ENCODE data around the gene SRSF2.

SRSF2 gene, protein sequence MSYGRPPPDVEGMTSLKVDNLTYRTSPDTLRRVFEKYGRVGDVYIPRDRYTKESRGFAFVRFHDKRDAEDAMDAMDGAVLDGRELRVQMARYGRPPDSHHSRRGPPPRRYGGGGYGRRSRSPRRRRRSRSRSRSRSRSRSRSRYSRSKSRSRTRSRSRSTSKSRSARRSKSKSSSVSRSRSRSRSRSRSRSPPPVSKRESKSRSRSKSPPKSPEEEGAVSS

DNA sequence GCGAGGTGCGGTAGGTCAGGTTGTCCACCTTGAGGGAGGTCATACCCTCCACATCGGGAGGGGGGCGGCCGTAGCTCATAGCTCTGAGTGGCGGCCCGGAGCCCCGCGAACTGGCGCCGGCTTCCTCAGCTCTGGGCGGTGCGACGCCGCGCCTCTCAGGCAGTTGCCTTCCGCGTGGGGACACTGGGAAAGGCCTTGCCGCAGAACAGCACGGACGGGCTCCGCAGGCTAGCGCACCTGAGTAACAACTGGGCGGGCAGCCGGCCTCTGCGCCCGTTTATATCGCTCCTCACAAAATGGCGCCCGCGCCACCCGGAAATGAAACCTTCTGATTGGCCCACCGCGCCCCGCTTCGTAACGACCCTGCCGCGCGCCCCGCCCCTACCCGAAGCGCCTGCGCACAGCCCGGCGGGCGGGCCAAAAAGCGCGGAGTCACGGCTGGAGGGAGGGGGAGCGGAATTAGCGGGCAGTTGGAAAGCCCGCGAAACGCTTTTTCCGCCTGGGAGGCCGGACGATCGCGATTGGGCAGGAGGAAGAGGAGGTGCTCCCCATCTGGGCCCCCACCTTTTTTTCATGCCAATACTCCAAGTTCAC lies at the start of gene SRSF2:
TSS of gene SRSF2 (minus strand) at position 250 of the 594 bp plus-strand sequence. CDS start at position 79, 171 bp downstream.
- in situ Hi-C loops (cut with HindIII; ENCODE audit: low sequenced_read_pairs), result loop anchor here (25.0 kb wide), 1 partner anchor 425 kb away; no protein-coding TSS in a partner anchor

DNA sequence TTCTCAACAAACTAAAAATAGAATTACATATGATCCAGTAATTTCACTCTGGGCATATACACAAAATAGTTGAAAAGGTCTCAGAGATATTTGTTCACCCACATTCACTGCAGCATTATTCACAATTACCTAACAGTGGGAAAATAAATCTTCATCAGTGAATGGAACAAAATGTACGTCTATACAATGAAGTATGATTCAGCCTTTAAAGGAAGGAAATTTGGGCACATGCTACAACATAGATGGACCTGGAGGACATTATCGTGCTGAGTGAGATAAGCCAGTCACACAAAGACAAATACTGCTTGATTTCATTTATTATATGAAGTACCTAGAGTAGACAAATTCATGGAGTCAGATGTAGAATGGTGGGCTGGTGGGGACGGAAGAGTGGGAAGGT lies 47.8 kb upstream of the SRSF2 start:
- in situ Hi-C loops (cut with HindIII; ENCODE audit: low sequenced_read_pairs), result no loop called here

DNA sequence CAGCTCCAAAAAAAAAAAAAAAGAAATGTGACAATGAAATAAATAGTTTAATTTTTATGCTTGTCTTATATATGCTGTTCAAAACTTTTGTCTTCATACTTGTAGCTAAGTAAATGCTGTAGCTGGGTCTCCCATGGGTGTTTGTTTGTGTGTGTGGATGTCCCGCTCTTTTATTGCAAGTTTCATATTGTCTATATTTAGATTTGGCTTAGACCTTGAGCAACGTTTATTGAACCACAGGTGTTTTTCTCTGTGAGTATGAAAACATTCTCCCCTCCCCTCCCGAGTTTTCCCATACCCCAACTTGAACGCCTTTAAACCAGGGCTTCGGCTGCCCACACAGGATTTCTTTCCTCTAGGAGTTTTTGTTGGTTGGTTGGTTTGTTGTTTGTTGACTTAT lies 46.0 kb upstream of the SRSF2 start:
- in situ Hi-C loops (cut with HindIII; ENCODE audit: low sequenced_read_pairs), result no loop called here

DNA sequence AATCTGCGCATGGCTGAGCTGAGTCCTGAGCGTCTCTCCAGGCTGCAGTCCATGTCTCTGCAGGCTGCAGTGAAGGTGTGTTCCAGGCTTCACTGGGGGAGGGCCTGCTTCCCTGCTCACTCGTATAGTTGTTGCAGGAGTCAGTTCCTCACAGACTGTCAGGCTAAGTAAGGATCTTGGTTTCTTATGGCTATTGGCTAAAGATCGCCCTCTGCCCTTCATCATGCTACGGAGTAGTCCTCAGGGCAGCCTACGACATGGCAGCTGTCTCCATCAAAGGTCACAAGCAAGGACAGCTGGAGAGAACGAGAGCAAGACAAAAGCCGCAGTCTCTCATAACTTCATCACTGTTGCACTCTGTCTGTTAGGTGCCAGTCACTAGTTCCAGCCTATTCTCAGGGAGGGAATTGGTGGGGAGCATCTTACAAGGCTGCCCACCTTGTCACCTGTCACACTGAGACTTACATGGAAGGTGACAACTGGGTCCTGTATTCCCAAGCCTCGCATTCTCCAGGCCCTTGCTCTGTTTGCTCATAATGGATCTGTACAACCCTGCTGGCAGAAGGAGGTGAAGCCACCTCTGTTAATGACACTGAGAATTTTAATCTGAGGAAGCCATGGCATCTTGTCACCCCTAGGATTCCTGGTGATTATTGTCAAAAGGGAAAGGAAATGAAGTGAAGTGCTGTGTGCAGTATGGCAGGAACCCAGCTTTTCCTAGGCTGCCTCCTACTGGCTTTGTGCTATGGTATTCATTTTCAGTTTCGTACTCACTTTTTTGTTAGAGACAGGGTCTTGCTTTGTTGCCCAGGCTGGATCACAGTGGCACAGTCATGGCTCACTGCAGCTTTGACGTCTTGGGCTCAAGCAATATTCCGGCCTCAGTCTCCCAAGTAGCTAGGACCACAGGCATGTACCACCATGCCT lies 44.2 kb upstream of the SRSF2 start:
- in situ Hi-C loops (cut with HindIII; ENCODE audit: low sequenced_read_pairs), result no loop called here

DNA sequence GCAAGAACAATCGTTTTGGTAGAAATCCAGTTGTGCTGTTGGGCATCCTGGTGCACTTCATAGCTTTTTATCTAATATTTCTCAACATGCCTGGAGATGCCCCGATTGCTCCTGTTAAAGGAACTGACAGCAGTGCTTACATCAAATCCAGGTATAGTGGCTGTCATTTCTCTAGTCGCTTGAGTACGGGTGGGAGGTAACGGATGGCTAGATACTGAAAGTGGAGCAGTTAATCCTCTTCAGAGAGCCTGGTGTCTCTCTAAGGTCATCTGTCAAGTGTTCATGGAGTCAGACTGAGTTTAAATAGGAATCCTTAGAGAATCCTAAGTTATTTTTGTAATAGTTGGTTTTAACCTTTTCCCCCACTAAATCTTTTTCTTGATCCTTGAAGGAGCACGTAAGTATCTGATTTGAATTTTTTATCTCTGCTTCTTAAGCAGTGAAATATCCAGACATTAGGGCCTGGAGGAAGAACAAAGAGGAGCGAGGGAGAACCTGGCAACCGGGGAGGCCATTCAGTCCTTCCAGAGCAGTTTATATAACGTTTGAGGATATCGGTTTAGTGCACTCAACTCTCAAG lies 38.0 kb upstream of the SRSF2 start:
- in situ Hi-C loops (cut with HindIII; ENCODE audit: low sequenced_read_pairs), result no loop called here

DNA sequence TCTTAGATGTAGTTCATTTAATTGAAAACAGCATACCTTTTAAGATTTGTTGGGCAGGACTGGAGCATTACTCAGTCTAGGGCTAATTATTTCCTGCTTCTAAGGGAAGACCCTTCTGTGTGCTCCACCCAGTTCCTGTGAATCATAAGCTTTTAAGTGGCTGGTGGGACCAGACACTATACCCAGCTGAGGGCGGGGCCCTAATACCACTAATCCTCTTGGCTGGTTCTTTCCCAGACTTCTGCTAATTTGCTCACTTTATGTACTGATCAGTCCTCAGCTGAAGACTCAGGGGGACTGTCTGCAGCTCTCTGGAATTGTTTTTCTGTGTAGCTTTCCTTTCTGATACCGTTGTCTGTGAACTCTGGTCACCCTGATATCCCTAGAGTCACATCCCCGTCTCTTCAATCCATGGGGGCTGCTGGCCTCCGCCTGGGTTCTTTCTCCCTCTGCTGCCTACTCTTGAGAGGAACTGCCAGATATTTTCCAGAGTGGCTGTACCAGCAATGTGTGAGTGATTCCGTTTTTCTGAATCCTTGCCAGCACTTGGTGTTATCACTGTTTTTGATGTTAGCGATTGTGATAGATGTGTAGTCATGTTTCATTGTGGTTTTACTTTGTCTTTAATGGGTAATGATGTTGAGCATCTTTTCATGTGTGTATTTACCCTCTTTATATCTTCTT lies 35.9 kb upstream of the SRSF2 start:
- in situ Hi-C loops (cut with HindIII; ENCODE audit: low sequenced_read_pairs), result no loop called here

DNA sequence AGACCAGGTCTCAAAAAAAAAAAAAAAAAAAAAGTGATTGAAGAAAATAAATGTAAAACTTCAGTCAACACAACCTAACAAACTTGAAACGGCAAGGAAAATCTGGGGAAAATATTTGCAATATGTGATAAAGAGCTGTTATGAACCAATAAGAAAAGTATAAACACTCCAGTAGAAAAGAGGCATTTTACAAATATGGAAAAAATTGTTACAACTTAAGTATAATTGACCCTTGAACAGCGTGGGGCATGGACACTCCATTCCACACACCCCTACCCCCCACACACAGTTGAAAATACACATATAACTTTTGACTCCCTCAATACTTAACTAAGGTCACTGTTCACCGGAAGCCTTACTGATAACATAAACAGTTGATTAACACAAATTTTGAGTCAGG lies 21.4 kb upstream of the SRSF2 start:
- in situ Hi-C loops (cut with HindIII; ENCODE audit: low sequenced_read_pairs), result no loop called here

DNA sequence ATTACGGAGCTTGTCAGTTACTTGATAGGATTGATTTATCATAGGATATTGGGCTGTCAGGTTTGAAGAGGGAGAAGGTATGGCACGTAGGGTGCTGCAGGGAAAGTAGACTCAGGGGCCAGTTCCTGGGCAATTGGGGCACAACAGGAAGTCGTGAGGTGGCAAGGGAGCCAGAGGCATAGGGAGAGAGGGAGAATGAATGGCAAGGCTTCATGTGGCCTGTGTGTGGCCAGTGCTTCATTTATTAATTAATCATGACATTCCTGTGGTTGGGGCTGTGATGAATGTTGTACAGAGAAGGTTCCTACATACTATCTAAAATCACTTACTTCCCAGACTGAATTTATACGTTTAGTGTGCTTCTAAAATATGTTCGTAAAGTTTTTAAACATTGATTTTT lies 20.1 kb upstream of the SRSF2 start:
- in situ Hi-C loops (cut with HindIII; ENCODE audit: low sequenced_read_pairs), result no loop called here

DNA sequence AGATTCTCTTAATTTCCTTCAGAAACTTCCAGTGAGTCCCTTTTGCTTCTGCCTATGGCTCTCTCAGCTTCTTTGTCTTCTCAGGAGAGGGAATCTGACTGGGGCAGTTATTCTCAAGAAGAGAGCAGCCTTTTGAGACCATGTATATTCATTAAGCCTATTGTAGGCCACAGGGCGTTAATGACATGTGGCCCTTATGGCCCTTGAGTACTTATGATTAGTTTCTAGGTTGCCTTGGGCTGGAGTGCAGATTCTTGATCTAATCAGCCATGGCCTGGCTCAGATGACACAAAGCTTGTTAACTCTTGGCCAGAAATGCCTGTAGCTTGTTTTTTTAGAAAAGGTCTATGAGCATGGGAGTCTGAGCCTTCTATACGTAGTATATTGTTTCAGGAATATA lies 18.2 kb upstream of the SRSF2 start:
- in situ Hi-C loops (cut with HindIII; ENCODE audit: low sequenced_read_pairs), result no loop called here

DNA sequence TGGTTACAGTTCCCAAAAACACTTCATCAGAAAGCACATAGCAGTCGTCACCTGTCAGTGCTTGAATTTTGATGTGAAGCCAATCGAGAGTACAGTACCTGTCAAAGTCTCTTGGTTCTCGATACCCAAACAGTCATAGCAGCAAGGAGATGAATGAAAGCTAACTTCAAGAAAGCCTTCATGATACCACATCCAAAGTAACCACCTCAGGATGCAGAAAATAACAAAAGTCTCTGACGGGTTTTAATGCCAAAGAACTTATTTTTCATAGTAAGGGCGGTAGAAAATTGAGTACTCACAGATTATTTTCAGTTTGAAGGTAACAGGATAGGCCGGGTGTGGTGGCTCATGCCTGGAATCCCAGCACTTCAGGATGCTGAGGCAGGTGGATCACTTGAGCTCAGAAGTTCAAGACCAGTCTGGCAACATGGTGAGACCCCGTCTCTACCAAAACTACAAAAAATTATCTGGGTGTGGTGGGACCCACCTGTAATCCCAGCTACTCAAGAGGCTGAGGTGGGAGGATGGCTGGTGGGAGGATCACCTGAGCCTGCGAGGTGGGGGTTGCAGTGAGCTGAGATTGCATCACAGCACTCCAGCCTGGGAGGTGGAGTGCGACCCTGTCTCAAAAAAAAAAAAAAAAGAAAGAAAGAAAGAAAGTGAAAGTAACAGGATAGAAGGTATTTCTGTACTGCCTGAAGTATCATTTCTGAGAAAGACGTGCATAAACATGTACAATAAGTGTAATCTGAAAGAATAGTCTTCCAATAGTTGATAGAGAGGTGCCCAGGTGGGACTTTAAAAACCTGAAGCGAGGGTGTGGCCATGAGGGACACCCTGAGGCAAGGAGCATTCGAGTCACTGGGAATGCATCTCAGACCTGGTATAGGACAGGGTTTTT lies 16.2 kb upstream of the SRSF2 start:
- in situ Hi-C loops (cut with HindIII; ENCODE audit: low sequenced_read_pairs), result no loop called here

DNA sequence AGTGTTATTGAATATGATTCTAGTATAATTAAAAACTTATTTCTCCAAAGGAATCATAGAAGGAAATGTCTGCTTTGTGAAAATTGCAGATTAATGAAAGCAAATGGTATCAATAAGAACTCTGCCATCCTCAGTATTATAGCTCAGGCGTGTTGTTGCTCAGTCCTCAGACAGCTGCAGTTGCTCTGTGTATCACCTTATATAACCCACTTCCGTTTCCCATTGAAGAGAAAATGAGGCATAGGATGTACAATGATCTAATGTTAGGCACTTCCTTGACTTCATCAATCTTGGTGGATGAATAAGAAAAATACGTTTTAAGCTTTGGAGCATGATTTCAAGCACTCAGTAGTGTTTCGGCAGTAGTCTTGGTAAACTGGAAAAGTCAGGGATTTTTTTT lies 14.9 kb upstream of the SRSF2 start:
- in situ Hi-C loops (cut with HindIII; ENCODE audit: low sequenced_read_pairs), result no loop called here

DNA sequence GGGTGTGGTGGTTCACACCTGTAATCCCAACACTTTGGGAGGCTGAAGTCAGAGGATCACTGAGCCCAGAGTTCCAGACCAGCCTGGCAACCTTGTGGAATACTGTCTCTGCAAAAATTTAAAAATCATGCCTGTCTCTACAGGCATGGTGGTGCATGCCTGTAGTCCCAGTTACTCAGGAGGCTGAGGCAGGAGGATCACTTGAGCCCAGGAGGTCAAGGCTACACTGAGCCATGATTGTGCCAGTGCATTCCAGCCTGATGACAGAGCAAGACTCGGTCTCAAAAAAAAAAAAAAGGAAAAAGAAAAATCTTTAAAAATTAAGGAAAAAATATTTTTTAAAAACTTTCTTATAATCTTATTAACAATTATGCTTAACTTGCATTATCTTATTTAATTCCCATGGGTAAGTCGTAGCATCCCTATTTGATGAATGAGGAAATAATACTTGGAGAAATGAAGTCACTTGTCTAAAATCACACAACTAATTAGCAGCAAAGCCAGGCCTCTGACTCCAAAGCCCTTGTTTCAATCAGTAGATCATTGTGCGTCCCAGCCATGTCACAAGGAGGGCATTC lies 14.4 kb upstream of the SRSF2 start:
- in situ Hi-C loops (cut with HindIII; ENCODE audit: low sequenced_read_pairs), result no loop called here

DNA sequence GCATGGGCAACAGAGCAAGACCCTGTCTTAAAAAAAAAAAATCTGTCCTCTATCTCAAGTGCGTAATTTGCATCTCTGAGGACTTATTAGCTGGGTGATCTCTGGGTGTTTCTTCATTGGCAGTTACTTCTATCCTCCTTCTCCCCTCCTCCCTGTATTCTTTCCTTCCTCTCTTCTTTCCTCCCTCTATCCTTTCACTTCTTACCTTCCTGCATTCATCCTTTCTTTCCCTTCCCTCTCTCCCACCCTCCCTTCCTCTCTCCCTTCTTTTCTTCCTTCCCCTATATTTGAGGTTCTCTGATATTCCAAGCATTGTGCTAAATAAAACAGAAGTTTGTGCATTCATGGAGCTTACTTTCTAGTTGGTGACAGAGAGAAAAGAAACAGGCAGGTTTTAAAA lies 11.5 kb upstream of the SRSF2 start:
- in situ Hi-C loops (cut with HindIII; ENCODE audit: low sequenced_read_pairs), result loop anchor here (10.0 to 25.0 kb wide), 2 partner anchors 286 to 414 kb away; no protein-coding TSS in a partner anchor

DNA sequence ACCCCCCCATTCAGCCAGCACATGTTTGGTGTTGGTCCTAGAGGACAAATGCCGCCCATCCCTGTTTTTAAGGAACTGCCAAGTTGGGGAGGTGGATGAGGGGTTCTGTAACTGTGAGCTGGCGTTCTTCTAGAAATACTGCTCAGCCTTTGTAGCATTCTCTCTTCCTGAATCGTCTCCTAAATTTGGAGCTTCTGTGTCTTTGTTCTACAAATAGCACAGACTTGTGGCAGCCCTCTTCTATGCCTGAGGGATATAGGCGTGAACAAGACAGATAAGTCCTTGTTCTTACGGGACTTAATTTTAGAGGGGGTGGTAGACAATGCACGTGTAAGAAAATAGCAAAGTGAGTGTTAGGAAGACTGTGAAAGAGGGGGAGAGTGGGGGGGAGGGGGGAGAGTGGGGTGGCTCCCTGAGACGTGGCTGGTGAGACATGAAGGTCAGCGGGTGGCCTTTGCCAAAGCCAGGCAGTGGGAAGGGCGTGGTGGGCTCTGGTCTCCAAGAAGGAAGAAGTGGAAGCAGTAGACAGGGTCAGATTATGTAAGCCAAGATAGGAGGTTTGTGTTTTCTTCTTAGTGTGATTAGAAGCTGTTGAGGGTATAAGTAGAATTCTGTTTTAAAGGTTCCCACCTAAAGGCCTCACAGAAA lies 10.7 kb upstream of the SRSF2 start:
- in situ Hi-C loops (cut with HindIII; ENCODE audit: low sequenced_read_pairs), result loop anchor here (10.0 to 25.0 kb wide), 2 partner anchors 287 to 414 kb away; no protein-coding TSS in a partner anchor

DNA sequence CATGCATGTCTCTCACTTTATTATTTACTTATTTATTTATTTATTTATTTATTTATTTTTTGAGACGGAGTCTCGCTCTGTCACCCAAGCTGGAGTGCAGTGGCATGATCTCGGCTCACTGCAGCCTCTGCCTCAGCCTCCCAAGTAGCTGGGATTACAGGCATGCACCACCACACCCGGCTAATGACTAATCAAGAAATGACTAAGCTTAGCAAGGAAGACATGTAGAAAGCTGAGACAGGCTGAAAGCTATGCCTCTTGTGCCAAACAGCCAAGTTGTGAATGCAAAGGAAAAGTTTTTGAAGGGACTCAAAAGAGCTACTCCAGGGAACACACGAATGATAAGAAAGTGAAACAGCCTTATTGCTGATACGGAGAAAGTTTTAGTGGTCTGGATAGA lies 8.7 kb upstream of the SRSF2 start:
- in situ Hi-C loops (cut with HindIII; ENCODE audit: low sequenced_read_pairs), result loop anchor here (10.0 to 25.0 kb wide), 2 partner anchors 289 to 417 kb away; no protein-coding TSS in a partner anchor

DNA sequence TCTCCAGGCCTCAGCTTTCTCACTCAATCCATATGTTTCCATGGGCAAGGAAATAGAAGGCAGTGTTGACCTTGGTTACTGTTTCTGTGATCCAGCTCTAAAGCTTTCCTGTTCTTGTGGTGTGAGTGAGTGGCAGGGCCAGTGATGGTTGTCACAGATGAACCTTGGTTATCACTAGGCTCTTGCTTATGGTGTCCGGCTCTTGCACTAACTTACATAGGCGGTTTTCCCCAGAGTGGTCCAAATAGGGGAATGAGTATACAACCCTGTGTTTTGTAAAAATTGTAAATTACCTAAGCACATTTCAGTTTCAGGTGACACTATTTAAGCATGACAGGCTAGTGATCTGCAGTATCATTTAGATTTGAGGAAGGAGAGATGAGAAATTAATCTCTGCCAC lies 7.6 kb upstream of the SRSF2 start:
- in situ Hi-C loops (cut with HindIII; ENCODE audit: low sequenced_read_pairs), result loop anchor here (10.0 to 25.0 kb wide), 2 partner anchors 290 to 418 kb away; no protein-coding TSS in a partner anchor

DNA sequence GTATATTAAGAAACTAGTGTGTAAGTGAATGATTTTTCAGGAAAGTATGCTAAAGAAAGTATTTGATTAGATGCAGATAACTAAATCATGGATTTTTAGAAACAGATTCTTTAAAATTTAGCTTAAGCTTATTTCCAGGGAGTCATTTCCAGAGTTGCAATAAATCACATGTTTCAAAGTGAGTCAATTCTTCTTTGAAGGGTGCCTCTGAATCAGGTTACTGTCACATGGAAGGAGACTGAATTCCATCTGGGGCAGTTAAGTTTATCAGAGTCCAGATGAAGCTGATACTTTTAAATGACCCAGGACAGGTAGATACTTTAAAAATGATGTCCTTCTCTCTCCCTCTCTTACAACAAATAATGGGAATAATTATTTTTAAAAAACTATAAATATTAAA lies 5.8 kb upstream of the SRSF2 start:
- in situ Hi-C loops (cut with HindIII; ENCODE audit: low sequenced_read_pairs), result loop anchor here (10.0 to 25.0 kb wide), 2 partner anchors 292 to 419 kb away; no protein-coding TSS in a partner anchor

DNA sequence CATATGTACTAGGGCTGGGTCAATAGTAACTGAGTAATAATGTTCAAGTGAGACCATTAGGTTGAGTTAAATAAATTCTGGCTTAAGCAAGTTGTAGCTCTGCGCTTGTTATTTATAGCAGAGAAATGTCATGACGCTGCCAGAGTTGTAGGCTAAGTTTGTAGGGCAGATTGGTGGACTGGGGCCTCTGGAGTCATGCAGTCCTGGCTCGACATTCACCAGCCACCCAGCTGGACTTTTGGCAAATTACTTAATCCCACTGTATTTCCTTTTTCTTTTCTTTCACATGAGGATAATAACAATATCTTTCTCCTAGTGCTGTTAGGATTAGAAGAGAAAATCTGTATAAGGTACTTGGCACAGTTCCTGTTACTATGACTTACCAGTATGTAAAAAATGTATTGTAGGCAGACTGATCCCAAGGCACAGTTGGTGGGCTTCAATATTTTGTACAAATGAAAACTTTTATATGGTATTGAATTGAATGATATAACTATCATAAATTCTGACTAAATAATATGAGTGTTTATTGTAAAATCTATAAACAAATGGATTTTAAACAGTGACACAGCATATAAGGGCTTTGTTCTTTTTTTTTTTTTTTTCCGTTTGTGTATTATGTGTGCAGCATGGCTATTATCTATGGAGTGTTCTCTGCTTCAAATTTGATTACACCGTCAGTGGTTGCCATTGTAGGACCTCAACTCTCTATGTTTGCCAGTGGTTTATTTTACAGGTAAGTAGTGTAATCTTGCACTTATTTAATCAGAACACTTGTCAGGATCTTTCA lies 3.4 kb upstream of the SRSF2 start:
- in situ Hi-C loops (cut with HindIII; ENCODE audit: low sequenced_read_pairs), result loop anchor here (10.0 to 25.0 kb wide), 2 partner anchors 294 to 422 kb away; no protein-coding TSS in a partner anchor
